HEK293T (cell line): ENCODE measurements around the gene ZNF777.

Experiments
- ARNT ChIP-seq: fragments of 450-650 bp; IDR thresholded peaks from 2 replicates; pipeline ENCODE4 v1.6.1; 2017; ENCODE audit warnings: mild to moderate bottlenecking
- BHLHE40 ChIP-seq: fragments of 450-650 bp; IDR thresholded peaks from 2 replicates; pipeline ENCODE4 v1.6.1; 2016; ENCODE audit warnings: mild to moderate bottlenecking, moderate library complexity, borderline replicate concordance
- ELF4 ChIP-seq: fragments of 450-650 bp; IDR thresholded peaks from 2 replicates; pipeline ENCODE4 v1.6.1; 2017; ENCODE audit warnings: antibody characterized with exemption
- FOXM1 ChIP-seq: fragments of 450-650 bp; IDR thresholded peaks from 2 replicates; pipeline ENCODE4 v1.6.1; 2017; ENCODE audit warnings: mild to moderate bottlenecking, borderline replicate concordance
- SP1 ChIP-seq: fragments of 450-650 bp; IDR thresholded peaks from 2 replicates; pipeline ENCODE4 v1.6.1; 2017
- SUZ12 ChIP-seq: fragments of 450-650 bp; IDR thresholded peaks from 2 replicates; pipeline ENCODE4 v1.6.1; 2016; ENCODE audit warnings: mild to moderate bottlenecking
- TARDBP ChIP-seq: fragments of 450-650 bp; IDR thresholded peaks from 2 replicates; pipeline ENCODE4 v1.6.1; 2016
- ZNF384 ChIP-seq: fragments of 450-650 bp; IDR thresholded peaks from 2 replicates; pipeline ENCODE4 v1.6.1; 2016

GRCh38 chr7:149430192-149430591 is 30.7 kb downstream of the ZNF777 start:
- TF ChIP-seq ELF4 (no peak), TARDBP (no peak), ARNT (no peak), SUZ12 (no peak), SP1 (no peak), ZNF384 (no peak), BHLHE40 (no peak), FOXM1 (no peak)
